Testis (tissue), 3 donors: Measurements from ENCODE around the gene TTC7B. TPM values are rescaled to one million over a fixed set of nuclear protein-coding genes. Genes with fewer than 3 reads are reported as not detected.

Experiments
- DNase-seq: peaks from one replicate; pipeline ENCODE4 v3.0.0-alpha.2; 2019
- H3K27ac ChIP-seq, 2 donors: fragments of 200-600 bp; sonication (generic); one replicate each; pipeline ENCODE4 v1.5.1; 2019
- H3K27me3 ChIP-seq: fragments of 200-600 bp; sonication (generic); one replicate; pipeline ENCODE4 v1.5.1; 2019
- H3K36me3 ChIP-seq: fragments of 200-600 bp; sonication (generic); one replicate; pipeline ENCODE4 v1.5.1; 2017; ENCODE audit warnings: low read depth; ENCODE audit errors: missing control alignments
- H3K4me1 ChIP-seq: fragments of 200-600 bp; sonication (generic); one replicate; pipeline ENCODE4 v1.5.1; 2019
- H3K4me3 ChIP-seq, 2 donors: fragments of 200-600 bp; sonication (generic); one replicate each; pipeline ENCODE4 v1.5.1; 2017 to 2019
- H3K9me3 ChIP-seq: fragments of 200-600 bp; sonication (generic); one replicate; pipeline ENCODE4 v1.5.1; 2017
- CTCF ChIP-seq, 3 experiments: fragments of 450-650 bp in 2 of 3; fragments of 200-600 bp in 1 of 3; sonication (generic) in 1 of 3; IDR thresholded peaks; one replicate each; pipeline ENCODE4 v1.5.1; 2016 to 2019; ENCODE audit warnings: antibody characterized with exemption in 3 of 3, mild to moderate bottlenecking in 2 of 3, moderate library complexity in 1 of 3
- POLR2A ChIP-seq: fragments of 450-650 bp; IDR thresholded peaks from one replicate; pipeline ENCODE4 v1.6.1; 2017; ENCODE audit warnings: antibody characterized with exemption, mild to moderate bottlenecking, moderate library complexity
- WGBS, 2 donors: methylation state at CpG; one replicate each; pipeline ENCODE4 v1.1.5; 2018; 5-methylcytosine and 5-hydroxymethylcytosine counted together
- intact Hi-C: fragments of 100-400 bp; cut with DNase I; formaldehyde crosslinking; loops from one replicate; pipeline ENCODE4 v1.15.1; 2023; ENCODE audit warnings: low total_unique reads
- polyA plus RNA-seq: library from polyadenylated mRNA; stranded (reverse); fragments of 350-450 nt; fragmentation: Illumina TruSeq; extraction: RNeasy Lipid Tissue Mini Kit (QIAGEN cat#74804); gene quantifications from one replicate; pipeline ENCODE4 v1.2.3, GENCODE V29; 2014; ENCODE audit warnings: low read depth, low replicate concordance; ENCODE audit not compliant: insufficient read depth
- total RNA-seq, 2 donors: library from RNA; depleted of rRNA; stranded (reverse); fragments of >200 nt; gene quantifications; one replicate each; pipeline ENCODE4 v1.2.3, GENCODE V29; 2016

The TTC7B gene
- total and polyA plus RNA-seq, 3 donors from 2014 or later = 11.3 to 17.0 (median 12.1) TPM

- Histone ChIP-seq H3K4me1 (peaks cover 9% of the 10 kb centered on the region), H3K4me3 (peak overlapping the region; percentile 45 to 58), H3K9me3 (no peaks in the 10 kb centered on the region), H3K27ac (peak overlapping the region; percentile 79 to 92), H3K27me3 (no peaks in the 10 kb centered on the region), H3K36me3 (no peaks in the 10 kb centered on the region)
- TF ChIP-seq CTCF (IDR thresholded peaks at IDR 0.05) (peak; percentile 84 to 95 (median 94)), POLR2A (no peak)
- DNase-seq = peak; percentile 93
- WGBS, 2 donors = 1% methylated on average over 30 to 63 of the region's 71 CpGs
- intact Hi-C loops = loop anchor here (5.0 kb wide), 1 partner anchor 361 kb away; the partner anchor contains the start of gene CALM1
These were observed 58.0 kb downstream of the TTC7B start for GRCh38 chr14:90758028-90758889.

GRCh38 chr14:90757452-90757851, 58.8 kb downstream of the TTC7B start:
- intact Hi-C loops = loop anchor here (5.0 kb wide), 1 partner anchor 360 kb away; the partner anchor contains the start of gene CALM1

GRCh38 chr14:90756755-90757345, 59.4 kb downstream of the TTC7B start:
- DNase-seq = no peak
- intact Hi-C loops = loop anchor here (5.0 kb wide), 1 partner anchor 360 kb away; the partner anchor contains the start of gene CALM1
- Histone ChIP-seq H3K36me3 (no peaks in the 10 kb centered on the region), H3K4me3 (no peak overlapping the region), H3K4me1 (peaks cover 9% of the 10 kb centered on the region), H3K27me3 (no peaks in the 10 kb centered on the region), H3K27ac (no peak overlapping the region), H3K9me3 (no peaks in the 10 kb centered on the region)
- WGBS, 2 donors = 74 to 75% methylated on average over 10 of the region's 10 CpGs
- TF ChIP-seq CTCF (IDR thresholded peaks at IDR 0.05) (no peak), POLR2A (no peak)

More at GRCh38 chr14:90757452-90757851, 58.8 kb downstream of the TTC7B start:
- Histone ChIP-seq H3K36me3 (no peaks in the 10 kb centered on the region), H3K27ac (peak overlapping the region in 1 of 2 donors; percentile 72), H3K27me3 (no peaks in the 10 kb centered on the region), H3K9me3 (no peaks in the 10 kb centered on the region), H3K4me1 (peaks cover 9% of the 10 kb centered on the region), H3K4me3 (no peak overlapping the region)
- 60 to 69% methylated on average over 3 of the region's 3 CpGs for WGBS, 2 donors
- TF ChIP-seq CTCF (IDR thresholded peaks at IDR 0.05) = no peak
- TF ChIP-seq POLR2A = no peak
- no peak for DNase-seq

- Histone ChIP-seq H3K4me3 (no peak overlapping the region), H3K27ac (no peak overlapping the region), H3K9me3 (no peaks in the 10 kb centered on the region), H3K36me3 (no peaks in the 10 kb centered on the region), H3K4me1 (peaks cover 9% of the 10 kb centered on the region), H3K27me3 (no peaks in the 10 kb centered on the region)
- intact Hi-C loops = loop anchor here (5.0 kb wide), 1 partner anchor 358 kb away; the partner anchor contains the start of gene CALM1
- TF ChIP-seq POLR2A (no peak), CTCF (IDR thresholded peaks at IDR 0.05) (no peak)
- no peak for DNase-seq
- 79 to 84% methylated on average over 4 of the region's 4 CpGs for WGBS, 2 donors
These were observed 60.4 kb downstream of the TTC7B start for GRCh38 chr14:90755661-90756304.
